Psoas muscle (tissue), 8 donors: ENCODE results near the gene USP51. TPM values are rescaled to one million over a fixed set of nuclear protein-coding genes. Genes with fewer than 3 reads are reported as not detected.
"Not testable (repeated sequence)": the region's sequence is repeated elsewhere in the genome, so short reads cannot be mapped to it uniquely, and the experiment has no call there.

Source experiments
- ATAC-seq, 4 donors: fragments of 200-7000 bp; cut with Tn5 transposase; one replicate each; pipeline ENCODE4 v1.9.1; 2020; ENCODE audit warnings: moderate library complexity in 3 of 4, mild to moderate bottlenecking in 2 of 4
- DNase-seq, 2 donors: peaks; one replicate each; pipeline ENCODE4 v3.0.0-alpha.2; 2020
- H3K27ac ChIP-seq: fragments of 200-600 bp; one replicate; pipeline ENCODE4 v1.8.0; 2022
- H3K27me3 ChIP-seq, 3 donors: fragments of 200-600 bp in 1 of 3; one replicate each; pipeline versions ENCODE4 v1.6.1 to v1.8.0; 2013 to 2022; ENCODE audit warnings: low read length in 2 of 3, mild to moderate bottlenecking in 2 of 3, moderate library complexity in 1 of 3; ENCODE audit not compliant: insufficient read depth in 3 of 3
- H3K36me3 ChIP-seq, 2 donors: fragments of 200-600 bp in 1 of 2; one replicate each; pipeline versions ENCODE4 v1.6.1 to v1.8.0; 2013 to 2022; ENCODE audit warnings: low read depth in 1 of 2, mild to moderate bottlenecking in 1 of 2, moderate library complexity in 1 of 2; ENCODE audit not compliant: insufficient read depth in 1 of 2
- H3K4me1 ChIP-seq: fragments of 200-600 bp; one replicate; pipeline ENCODE4 v1.8.0; 2022
- H3K4me3 ChIP-seq: fragments of 200-600 bp; one replicate; pipeline ENCODE4 v1.8.0; 2022; ENCODE audit warnings: mild to moderate bottlenecking
- H3K9me3 ChIP-seq: fragments of 200-600 bp; one replicate; pipeline ENCODE4 v1.8.0; 2022
- WGBS, 3 donors: extraction: QIAGEN DNeasy Blood & Tissue Kit; methylation state at CpG; one replicate each; pipeline versions ENCODE4 v1.1.6 to v1.1.7; 2013; 5-methylcytosine and 5-hydroxymethylcytosine counted together
- intact Hi-C, 2 donors: fragments of 100-400 bp; cut with DNase I; formaldehyde crosslinking; loops; one replicate each; pipeline versions ENCODE4 v1.11.0 to v1.14.2; 2022
- polyA plus RNA-seq, 3 donors: library from polyadenylated mRNA; stranded (reverse); fragments of 200-250 nt; gene quantifications; one replicate each; pipeline ENCODE4 v1.2.3, GENCODE V29; 2013
- total RNA-seq, 4 donors: library from RNA; stranded (reverse); fragmentation: NEBNext Ultra II Directional in 2 of 4; extraction: Animal tissue kit (Norgen Biotek cat#: 25700) in 2 of 4; gene quantifications; one replicate each; pipeline versions ENCODE4 v1.2.1 to v1.2.4, GENCODE V29; 2021 to 2023
- TF ChIP-seq, protein P1 (sequence below): fragments of 200-600 bp; IDR thresholded peaks from one replicate; pipeline ENCODE4 v1.8.0; 2022; ENCODE audit warnings: antibody characterized with exemption
- donor health status: healthy with polysubstance abuse.
- donor health status: DM: no; HTN: no; CAD: no; lungs with moderate emphysema.
- donor health status: Bipolar disorder and iron deficiency.
- donor health status: healthy.
- donor health status: DM: yes; HTN: yes; CAD: no.
- donor health status: DM: no; HTN: no; CAD: no.
- donor health status: DM: no; HTN: no; CAD: no.
- donor health status: DM: yes; HTN: yes; CAD: no.

USP51 gene
- total and polyA plus RNA-seq, 7 donors, result 0.07 to 1.2 (median 0.32) TPM

DNA sequence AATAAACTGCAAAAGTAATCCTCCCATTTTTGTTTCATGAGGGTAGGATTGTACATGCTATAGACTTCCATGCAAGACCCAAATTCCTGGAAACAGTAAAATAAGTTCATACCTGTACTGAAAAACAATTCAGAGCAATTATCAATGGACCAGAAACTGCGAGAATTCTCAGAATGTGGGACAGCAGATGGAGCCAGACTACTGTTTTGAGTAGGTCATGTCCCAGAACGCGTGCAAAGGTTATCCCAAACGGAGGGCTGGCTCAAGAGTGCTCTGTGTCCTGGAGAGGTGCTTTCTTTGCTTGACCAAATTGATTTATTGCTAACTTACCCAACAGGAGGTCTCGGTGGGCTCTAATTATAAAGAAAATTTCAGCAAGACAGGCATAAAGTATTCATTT lies 39.4 kb downstream of the USP51 start:
- DNase-seq (no peak), ATAC-seq (no peak)
- Histone ChIP-seq H3K4me3 (no peak overlapping the region), H3K9me3 (no peaks in the 10 kb centered on the region), H3K27ac (no peak overlapping the region), H3K27me3 (peaks cover 0 to 5% (median 0%) of the 10 kb centered on the region in 3 donors), H3K36me3 (no peaks in the 10 kb centered on the region), H3K4me1 (no peaks in the 10 kb centered on the region)
- intact Hi-C loops, result no loop called here
- TF ChIP-seq, protein P1, sequence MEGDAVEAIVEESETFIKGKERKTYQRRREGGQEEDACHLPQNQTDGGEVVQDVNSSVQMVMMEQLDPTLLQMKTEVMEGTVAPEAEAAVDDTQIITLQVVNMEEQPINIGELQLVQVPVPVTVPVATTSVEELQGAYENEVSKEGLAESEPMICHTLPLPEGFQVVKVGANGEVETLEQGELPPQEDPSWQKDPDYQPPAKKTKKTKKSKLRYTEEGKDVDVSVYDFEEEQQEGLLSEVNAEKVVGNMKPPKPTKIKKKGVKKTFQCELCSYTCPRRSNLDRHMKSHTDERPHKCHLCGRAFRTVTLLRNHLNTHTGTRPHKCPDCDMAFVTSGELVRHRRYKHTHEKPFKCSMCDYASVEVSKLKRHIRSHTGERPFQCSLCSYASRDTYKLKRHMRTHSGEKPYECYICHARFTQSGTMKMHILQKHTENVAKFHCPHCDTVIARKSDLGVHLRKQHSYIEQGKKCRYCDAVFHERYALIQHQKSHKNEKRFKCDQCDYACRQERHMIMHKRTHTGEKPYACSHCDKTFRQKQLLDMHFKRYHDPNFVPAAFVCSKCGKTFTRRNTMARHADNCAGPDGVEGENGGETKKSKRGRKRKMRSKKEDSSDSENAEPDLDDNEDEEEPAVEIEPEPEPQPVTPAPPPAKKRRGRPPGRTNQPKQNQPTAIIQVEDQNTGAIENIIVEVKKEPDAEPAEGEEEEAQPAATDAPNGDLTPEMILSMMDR, result no peak
- WGBS, 3 donors, result 16 to 26% (median 20%) methylated on average over 5 of the region's 5 CpGs

DNA sequence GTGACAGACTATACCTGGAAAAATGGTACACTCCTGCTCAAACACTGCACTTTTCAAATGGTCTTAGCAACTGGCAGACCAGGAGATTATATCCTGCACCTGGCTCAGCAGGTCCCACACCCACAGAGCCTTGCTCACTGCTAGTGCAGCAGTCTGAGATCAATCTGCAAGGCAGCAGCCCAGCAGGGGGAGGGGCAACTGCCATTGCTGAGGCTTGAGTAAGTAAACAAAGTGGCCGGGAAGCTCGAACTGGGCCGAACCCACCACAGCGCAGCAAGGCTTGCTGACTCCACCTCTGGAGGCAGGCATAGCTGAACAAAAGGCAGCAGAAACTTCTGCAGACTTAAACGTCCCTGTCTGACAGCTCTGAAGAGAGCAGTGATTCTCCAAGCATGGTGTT lies 46.2 kb downstream of the USP51 start:
- H3K4me3 ChIP-seq, H3K36me3 ChIP-seq, intact Hi-C loops, H3K27ac ChIP-seq, H3K9me3 ChIP-seq, DNase-seq, H3K4me1 ChIP-seq, ATAC-seq: not testable (repeated sequence)
- H3K27me3 ChIP-seq, result peaks cover 0 to 25% (median 2%) of the 10 kb centered on the region in 3 donors
- 69 to 76% (median 74%) methylated on average over 5 of the region's 5 CpGs for WGBS, 3 donors

Other genes with a start within 250 kb of the USP51 start
- gene PAGE3, start 224.9 kb downstream of the USP51 start, total RNA-seq, result not detected
- not detected for gene PAGE3, start 224.9 kb downstream of the USP51 start, polyA plus RNA-seq
- 10 to 100 TPM in 1 of 4 donors, 1 to 10 TPM in 3; 5.8 to 10.6 (median 7.6) TPM for gene MAGEH1, start 37.7 kb downstream of the USP51 start, total RNA-seq
- gene MAGEH1, start 37.7 kb downstream of the USP51 start, polyA plus RNA-seq, result 10 to 100 TPM in 1 of 3 donors, 1 to 10 TPM in 2; 7.0 to 20.4 (median 8.2) TPM
- gene FOXR2, start 133.6 kb upstream of the USP51 start, total RNA-seq, result not detected
- not detected for gene FOXR2, start 133.6 kb upstream of the USP51 start, polyA plus RNA-seq
- 10 to 100 TPM in 1 of 4 donors, 1 to 10 TPM in 3; 7.0 to 11.8 (median 8.3) TPM for gene RRAGB, start 227.9 kb upstream of the USP51 start, total RNA-seq
- gene RRAGB, start 227.9 kb upstream of the USP51 start, polyA plus RNA-seq, result 1 to 10 TPM; 5.2 to 7.9 (median 7.2) TPM